Measurements from ENCODE around the gene PSMD2.

PSMD2 gene

GRCh38 chr3:184289426-184289938 lies 9.6 kb upstream of the PSMD2 start:
- peak; percentile 69 for TF ChIP-seq CTCF (conservative IDR thresholded peaks at IDR 0.05; ENCODE audit: low read length)
- H3K4me3 ChIP-seq (ENCODE audit: low read length), result no peak overlapping the region
- peak; percentile 39 for DNase-seq (ENCODE audit: low read depth)

- no peak overlapping the region for H3K4me3 ChIP-seq (ENCODE audit: low read length)
- no peak for TF ChIP-seq CTCF (conservative IDR thresholded peaks at IDR 0.05; ENCODE audit: low read length)
- no peak for DNase-seq (ENCODE audit: low read depth)
Measured at GRCh38 chr3:184290331-184290730, 8.7 kb upstream of the PSMD2 start.

- no peak for DNase-seq (ENCODE audit: low read depth)
- no peak overlapping the region for H3K4me3 ChIP-seq (ENCODE audit: low read length)
- TF ChIP-seq CTCF (conservative IDR thresholded peaks at IDR 0.05; ENCODE audit: low read length), result no peak
Measured at GRCh38 chr3:184291044-184291737, 7.8 kb upstream of the PSMD2 start.

- no peak for TF ChIP-seq CTCF (conservative IDR thresholded peaks at IDR 0.05; ENCODE audit: low read length)
- no peak overlapping the region for H3K4me3 ChIP-seq (ENCODE audit: low read length)
- DNase-seq (ENCODE audit: low read depth), result no peak
Measured at GRCh38 chr3:184291738-184292445, 7.1 kb upstream of the PSMD2 start.

- no peak overlapping the region for H3K4me3 ChIP-seq (ENCODE audit: low read length)
- no peak for DNase-seq (ENCODE audit: low read depth)
- TF ChIP-seq CTCF (conservative IDR thresholded peaks at IDR 0.05; ENCODE audit: low read length), result no peak
Measured at GRCh38 chr3:184295771-184296170, 3.3 kb upstream of the PSMD2 start.

- H3K4me3 ChIP-seq (ENCODE audit: low read length), result no peak overlapping the region
- no peak for TF ChIP-seq CTCF (conservative IDR thresholded peaks at IDR 0.05; ENCODE audit: low read length)
- no peak for DNase-seq (ENCODE audit: low read depth)
Measured at GRCh38 chr3:184296616-184297015, 2.4 kb upstream of the PSMD2 start.

All from AG10803 (cell line).